Gastroesophageal sphincter (tissue), 3 donors: ENCODE measurements around the gene KIF5C.

ENCODE experiments used
- EP300 ChIP-seq: sonication (generic); formaldehyde crosslinking; IDR thresholded peaks from one replicate; pipeline ENCODE4 v1.6.1; 2017; ENCODE audit warnings: antibody characterized with exemption, mild to moderate bottlenecking
- TF ChIP-seq, protein P1 (sequence below), 4 experiments: fragments of 200-600 bp in 2 of 4; fragments of 450-650 bp in 2 of 4; sonication (generic) in 1 of 4; IDR thresholded peaks; one replicate each; pipeline ENCODE4 v1.5.1; 2017 to 2019; ENCODE audit warnings: antibody characterized with exemption in 4 of 4, mild to moderate bottlenecking in 2 of 4, moderate library complexity in 2 of 4

DNA sequence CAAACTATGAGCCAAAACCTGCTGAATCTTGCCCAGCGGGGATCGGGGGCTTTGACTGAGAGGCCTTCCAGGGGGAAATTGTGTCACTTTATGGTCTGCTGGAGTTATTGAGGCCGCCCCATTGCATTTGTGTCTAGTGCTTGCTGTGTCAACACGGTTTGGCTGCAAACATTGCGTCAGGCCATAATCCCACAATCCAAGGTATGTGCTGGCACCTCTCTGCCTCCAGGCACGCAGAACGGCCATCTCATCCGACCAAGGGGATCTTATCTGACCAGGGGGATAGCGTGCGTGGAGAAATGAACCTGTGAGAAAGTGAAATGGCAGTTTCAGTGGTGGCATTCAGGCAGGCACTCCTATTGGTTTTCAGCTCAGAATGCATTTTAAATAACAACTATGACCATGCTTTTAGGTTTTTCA is 145.4 kb downstream of the KIF5C start:
- TF ChIP-seq, protein P1, sequence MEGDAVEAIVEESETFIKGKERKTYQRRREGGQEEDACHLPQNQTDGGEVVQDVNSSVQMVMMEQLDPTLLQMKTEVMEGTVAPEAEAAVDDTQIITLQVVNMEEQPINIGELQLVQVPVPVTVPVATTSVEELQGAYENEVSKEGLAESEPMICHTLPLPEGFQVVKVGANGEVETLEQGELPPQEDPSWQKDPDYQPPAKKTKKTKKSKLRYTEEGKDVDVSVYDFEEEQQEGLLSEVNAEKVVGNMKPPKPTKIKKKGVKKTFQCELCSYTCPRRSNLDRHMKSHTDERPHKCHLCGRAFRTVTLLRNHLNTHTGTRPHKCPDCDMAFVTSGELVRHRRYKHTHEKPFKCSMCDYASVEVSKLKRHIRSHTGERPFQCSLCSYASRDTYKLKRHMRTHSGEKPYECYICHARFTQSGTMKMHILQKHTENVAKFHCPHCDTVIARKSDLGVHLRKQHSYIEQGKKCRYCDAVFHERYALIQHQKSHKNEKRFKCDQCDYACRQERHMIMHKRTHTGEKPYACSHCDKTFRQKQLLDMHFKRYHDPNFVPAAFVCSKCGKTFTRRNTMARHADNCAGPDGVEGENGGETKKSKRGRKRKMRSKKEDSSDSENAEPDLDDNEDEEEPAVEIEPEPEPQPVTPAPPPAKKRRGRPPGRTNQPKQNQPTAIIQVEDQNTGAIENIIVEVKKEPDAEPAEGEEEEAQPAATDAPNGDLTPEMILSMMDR (IDR thresholded peaks at IDR 0.05): no peak
- TF ChIP-seq EP300: no peak
